HG02852 (cell line): ENCODE data around the gene PPP6R1.

Source experiments
- ATAC-seq: cut with Tn5 transposase; IDR thresholded peaks from one replicate; pipeline ENCODE4 v1.9.1; 2021; ENCODE audit warnings: mild to moderate bottlenecking, moderate library complexity; ENCODE audit not compliant: unreplicated experiment

The PPP6R1 gene

GRCh38 chr19:55258828-55259539 lies at the start of gene PPP6R1:
TSS of gene PPP6R1 (minus strand) at chr19:55259017. CDS start at chr19:55247103, 11,914 bp downstream.
- peak; percentile 69 for ATAC-seq

GRCh38 chr19:55308281-55308680 lies 49.5 kb upstream of the PPP6R1 start:
- ATAC-seq: no peak

- no peak for ATAC-seq
Measured at GRCh38 chr19:55306712-55307111, 47.9 kb upstream of the PPP6R1 start.

- ATAC-seq: no peak
Measured at GRCh38 chr19:55305983-55306562, 47.3 kb upstream of the PPP6R1 start.

- ATAC-seq: no peak
Measured at GRCh38 chr19:55305491-55305890, 46.7 kb upstream of the PPP6R1 start.

GRCh38 chr19:55304980-55305379 lies 46.2 kb upstream of the PPP6R1 start:
- no peak for ATAC-seq

GRCh38 chr19:55304279-55304978 lies 45.6 kb upstream of the PPP6R1 start:
- ATAC-seq: no peak

- ATAC-seq: no peak
Measured at GRCh38 chr19:55303477-55303876, 44.7 kb upstream of the PPP6R1 start.

- ATAC-seq: no peak
Measured at GRCh38 chr19:55302318-55302703, 43.5 kb upstream of the PPP6R1 start.

GRCh38 chr19:55301459-55302317 lies 42.9 kb upstream of the PPP6R1 start:
- no peak for ATAC-seq

GRCh38 chr19:55300886-55301458 lies 42.2 kb upstream of the PPP6R1 start:
- no peak for ATAC-seq

GRCh38 chr19:55299991-55300390 lies 41.2 kb upstream of the PPP6R1 start:
- no peak for ATAC-seq

- ATAC-seq: no peak
Measured at GRCh38 chr19:55297267-55297666, 38.5 kb upstream of the PPP6R1 start.

- no peak for ATAC-seq
Measured at GRCh38 chr19:55289117-55289796, 30.4 kb upstream of the PPP6R1 start.

- ATAC-seq: no peak
Measured at GRCh38 chr19:55287361-55288079, 28.7 kb upstream of the PPP6R1 start.

- no peak for ATAC-seq
Measured at GRCh38 chr19:55285229-55285890, 26.5 kb upstream of the PPP6R1 start.

- ATAC-seq: no peak
Measured at GRCh38 chr19:55284405-55285058, 25.7 kb upstream of the PPP6R1 start.

GRCh38 chr19:55283548-55284377 lies 24.9 kb upstream of the PPP6R1 start, which contains the start of gene BRSK1:
TSS of gene BRSK1 (plus strand) at chr19:55283997. CDS start at chr19:55284443, 446 bp downstream.
- ATAC-seq: no peak
